Measurements from ENCODE around the gene STXBP2. TPM values are rescaled to one million over a fixed set of nuclear protein-coding genes. Genes with fewer than 3 reads are reported as not detected.

Gene STXBP2
- total RNA-seq, 1 donor from 2014 or later: 83.4 TPM

GRCh38 chr19:7620442-7621412 is 16.2 kb upstream of the STXBP2 start:
- no peak overlapping the region for H3K27ac Mint-ChIP-seq
- peaks cover 31% of the 10 kb centered on the region for H3K36me3 Mint-ChIP-seq (ENCODE audit: low read depth)
- no peaks in the 10 kb centered on the region for H3K9me3 Mint-ChIP-seq
- H3K27me3 Mint-ChIP-seq: no peaks in the 10 kb centered on the region
- no peak overlapping the region for H3K4me3 Mint-ChIP-seq
- no peaks in the 10 kb centered on the region for H3K4me1 Mint-ChIP-seq
- no peak for DNase-seq
- intact Hi-C loops (cut with micrococcal nuclease): no loop called here

- DNase-seq: no peak
- Mint-ChIP-seq H3K27me3 (no peaks in the 10 kb centered on the region), H3K4me3 (no peak overlapping the region), H3K27ac (no peak overlapping the region), H3K36me3 (ENCODE audit: low read depth) (peaks cover 39% of the 10 kb centered on the region), H3K4me1 (peaks cover 4% of the 10 kb centered on the region), H3K9me3 (no peaks in the 10 kb centered on the region)
- intact Hi-C loops (cut with micrococcal nuclease): no loop called here
Observed at GRCh38 chr19:7622933-7623685, 13.8 kb upstream of the STXBP2 start.

- no peak overlapping the region for H3K4me3 Mint-ChIP-seq
- no peaks in the 10 kb centered on the region for H3K27me3 Mint-ChIP-seq
- intact Hi-C loops (cut with micrococcal nuclease): no loop called here
- H3K36me3 Mint-ChIP-seq (ENCODE audit: low read depth): peaks cover 36% of the 10 kb centered on the region
- no peak overlapping the region for H3K27ac Mint-ChIP-seq
- DNase-seq: no peak
- H3K4me1 Mint-ChIP-seq: peaks cover 12% of the 10 kb centered on the region
- H3K9me3 Mint-ChIP-seq: no peaks in the 10 kb centered on the region
Observed at GRCh38 chr19:7623725-7624603, 12.9 kb upstream of the STXBP2 start.

- H3K27me3 Mint-ChIP-seq: no peaks in the 10 kb centered on the region
- H3K4me3 Mint-ChIP-seq: no peak overlapping the region
- intact Hi-C loops (cut with micrococcal nuclease): loop anchor here (5.0 kb wide), 1 partner anchor 888 kb away; the partner anchor contains the start of genes GPR108 and TRIP10
- H3K36me3 Mint-ChIP-seq (ENCODE audit: low read depth): peaks cover 42% of the 10 kb centered on the region
- DNase-seq: no peak
- H3K9me3 Mint-ChIP-seq: no peaks in the 10 kb centered on the region
- no peak overlapping the region for H3K27ac Mint-ChIP-seq
- peaks cover 20% of the 10 kb centered on the region for H3K4me1 Mint-ChIP-seq
Observed at GRCh38 chr19:7624810-7625209, 12.1 kb upstream of the STXBP2 start.

- Mint-ChIP-seq H3K27me3 (no peaks in the 10 kb centered on the region), H3K9me3 (no peaks in the 10 kb centered on the region), H3K4me3 (no peak overlapping the region), H3K4me1 (peaks cover 29% of the 10 kb centered on the region), H3K36me3 (ENCODE audit: low read depth) (peaks cover 41% of the 10 kb centered on the region), H3K27ac (no peak overlapping the region)
- DNase-seq: no peak
- intact Hi-C loops (cut with micrococcal nuclease): loop anchor here (5.0 kb wide), 1 partner anchor 889 kb away; the partner anchor contains the start of genes GPR108 and TRIP10
Observed at GRCh38 chr19:7625763-7626372, 11.0 kb upstream of the STXBP2 start.

- DNase-seq: no peak
- peaks cover 31% of the 10 kb centered on the region for H3K4me1 Mint-ChIP-seq
- intact Hi-C loops (cut with micrococcal nuclease): loop anchor here (5.0 kb wide), 1 partner anchor 890 kb away; the partner anchor contains the start of genes GPR108 and TRIP10
- no peak overlapping the region for H3K27ac Mint-ChIP-seq
- no peaks in the 10 kb centered on the region for H3K27me3 Mint-ChIP-seq
- H3K9me3 Mint-ChIP-seq: no peaks in the 10 kb centered on the region
- no peak overlapping the region for H3K4me3 Mint-ChIP-seq
- peaks cover 32% of the 10 kb centered on the region for H3K36me3 Mint-ChIP-seq (ENCODE audit: low read depth)
Observed at GRCh38 chr19:7627166-7627565, 9.7 kb upstream of the STXBP2 start.

- Mint-ChIP-seq H3K4me3 (peak overlapping the region; percentile 94), H3K36me3 (ENCODE audit: low read depth) (peaks cover 26% of the 10 kb centered on the region), H3K9me3 (no peaks in the 10 kb centered on the region), H3K27ac (peak overlapping the region; percentile 98), H3K27me3 (no peaks in the 10 kb centered on the region), H3K4me1 (peaks cover 31% of the 10 kb centered on the region)
- no peak for DNase-seq
- intact Hi-C loops (cut with micrococcal nuclease): loop anchor here (1.0 to 5.0 kb wide), 3 partner anchors 52 to 891 kb away; partner anchors contain the start of genes GPR108, PNPLA6, TRAPPC5 and TRIP10
Observed at GRCh38 chr19:7628589-7629311, 8.2 kb upstream of the STXBP2 start.

- peaks cover 24% of the 10 kb centered on the region for H3K36me3 Mint-ChIP-seq (ENCODE audit: low read depth)
- peaks cover 33% of the 10 kb centered on the region for H3K4me1 Mint-ChIP-seq
- intact Hi-C loops (cut with micrococcal nuclease): loop anchor here (1.0 to 5.0 kb wide), 3 partner anchors 51 to 892 kb away; partner anchors contain the start of genes GPR108, PNPLA6, TRAPPC5 and TRIP10
- no peaks in the 10 kb centered on the region for H3K27me3 Mint-ChIP-seq
- H3K27ac Mint-ChIP-seq: peak within 1 kb of the TSS; percentile 98
- DNase-seq: peak; percentile 98
- no peaks in the 10 kb centered on the region for H3K9me3 Mint-ChIP-seq
- peak within 1 kb of the TSS; percentile 94 for H3K4me3 Mint-ChIP-seq
Observed at GRCh38 chr19:7629347-7630054, 7.4 kb upstream of the STXBP2 start, which contains the start of the genes PET100 and XAB2. Gene PET100, plus strand, starts transcription at chr19:7629793. Its CDS starts 41 bp downstream, at chr19:7629834. Gene XAB2, minus strand, starts transcription at chr19:7629545. Its CDS starts 18 bp downstream, at chr19:7629527.

GRCh38 chr19:7631577-7631976 is 5.3 kb upstream of the STXBP2 start:
- H3K4me3 Mint-ChIP-seq: no peak overlapping the region
- peaks cover 18% of the 10 kb centered on the region for H3K36me3 Mint-ChIP-seq (ENCODE audit: low read depth)
- H3K27ac Mint-ChIP-seq: no peak overlapping the region
- H3K9me3 Mint-ChIP-seq: no peaks in the 10 kb centered on the region
- intact Hi-C loops (cut with micrococcal nuclease): no loop called here
- H3K4me1 Mint-ChIP-seq: peaks cover 41% of the 10 kb centered on the region
- no peaks in the 10 kb centered on the region for H3K27me3 Mint-ChIP-seq
- DNase-seq: no peak

GRCh38 chr19:7632340-7633203 is 4.3 kb upstream of the STXBP2 start:
- Mint-ChIP-seq H3K9me3 (no peaks in the 10 kb centered on the region), H3K4me3 (peak overlapping the region; percentile 43), H3K27me3 (no peaks in the 10 kb centered on the region)

GRCh38 chr19:7633698-7634097 is 3.2 kb upstream of the STXBP2 start, which contains the start of gene PCP2:
Gene PCP2, minus strand, starts transcription at chr19:7633719. Its CDS starts 262 bp downstream, at chr19:7633457.
- no peaks in the 10 kb centered on the region for H3K27me3 Mint-ChIP-seq
- H3K4me1 Mint-ChIP-seq: peaks cover 34% of the 10 kb centered on the region
- intact Hi-C loops (cut with micrococcal nuclease): no loop called here
- H3K27ac Mint-ChIP-seq: no peak within 1 kb of the TSS
- peak within 1 kb of the TSS; percentile 43 for H3K4me3 Mint-ChIP-seq
- no peaks in the 10 kb centered on the region for H3K9me3 Mint-ChIP-seq
- DNase-seq: no peak
- H3K36me3 Mint-ChIP-seq (ENCODE audit: low read depth): peaks cover 10% of the 10 kb centered on the region

More at GRCh38 chr19:7632340-7633203, 4.3 kb upstream of the STXBP2 start:
- no peak for DNase-seq
- intact Hi-C loops (cut with micrococcal nuclease): no loop called here
- peaks cover 41% of the 10 kb centered on the region for H3K4me1 Mint-ChIP-seq
- peaks cover 12% of the 10 kb centered on the region for H3K36me3 Mint-ChIP-seq (ENCODE audit: low read depth)
- H3K27ac Mint-ChIP-seq: no peak overlapping the region
